Endothelial cell of umbilical vein (primary cell): ENCODE measurements around the gene SYTL3. TPM values are rescaled to one million over a fixed set of nuclear protein-coding genes. Genes with fewer than 3 reads are reported as not detected.

Experiments used
- BruUV-seq: library from RNA; stranded (reverse); fragments of 400-500 nt; replicated peaks from 2 replicates; lab custom pipeline; 2021; lab: Mats Ljungman, UMichigan
- CTCF ChIA-PET: fragments of 300-600, 350-600 bp; sonication (Branson Sonifier 250); formaldehyde crosslinking; loops from one replicate; lab custom pipeline; 2021; ENCODE audit warnings: antibody characterized with exemption, inconsistent platforms; lab: Charles Lee
- POLR2A ChIA-PET: fragments of 300-600, 350-600 bp; sonication (Branson Sonifier 250); formaldehyde crosslinking; loops from one replicate; lab custom pipeline; 2021; ENCODE audit warnings: antibody characterized with exemption, inconsistent platforms; lab: Charles Lee
- DNase-seq: peaks from one replicate; pipeline ENCODE4 v3.0.0-alpha.2; 2011; ENCODE audit warnings: low read depth, low spot score
- FAIRE-seq: peaks from 2 replicates; lab custom pipeline; 2011; peaks lifted over from hg19 to GRCh38; lab: Jason Lieb, UNC
- H2AFZ ChIP-seq: 2 replicates; pipeline ENCODE4 v1.6.0; 2012; ENCODE audit warnings: low read depth, low read length, control low read depth, inconsistent platforms
- H3K27ac ChIP-seq: 2 replicates; pipeline ENCODE4 v1.5.1; 2011; ENCODE audit warnings: low read depth, mild to moderate bottlenecking, control low read depth, low read length, moderate library complexity; ENCODE audit not compliant: insufficient read depth
- H3K27me3 ChIP-seq, 2 experiments: 2 replicates each; pipeline versions ENCODE4 v1.6.0 to v1.6.1; 2011; ENCODE audit warnings: low read length in 2 of 2, mixed read lengths in 1 of 2; ENCODE audit not compliant: control insufficient read depth in 2 of 2, insufficient read depth in 2 of 2
- H3K36me3 ChIP-seq, 2 experiments: 2 replicates in 1 of 2; 3 replicates in 1 of 2; pipeline ENCODE4 v1.5.1; 2011; ENCODE audit warnings: low read length in 2 of 2, mild to moderate bottlenecking in 1 of 2, moderate library complexity in 1 of 2; ENCODE audit not compliant: control insufficient read depth in 2 of 2, insufficient read depth in 2 of 2; ENCODE audit errors: extremely low read depth in 1 of 2
- H3K4me1 ChIP-seq: 3 replicates; pipeline ENCODE4 v1.5.1; 2011; ENCODE audit warnings: mild to moderate bottlenecking, low read length; ENCODE audit not compliant: control insufficient read depth, insufficient read depth; ENCODE audit errors: extremely low read depth
- H3K4me2 ChIP-seq: 2 replicates; pipeline ENCODE4 v1.6.1; 2011; ENCODE audit warnings: low read length, control low read depth, mixed read lengths; ENCODE audit not compliant: insufficient read depth
- H3K4me3 ChIP-seq, 3 experiments: fragments of 200-600 bp in 1 of 3; sonication (generic), shearing (Covaris generic) in 1 of 3; replicated peaks in 1 of 3; 2 replicates each; pipeline ENCODE4 v1.5.1; 2011 to 2016; ENCODE audit warnings: control low read depth in 3 of 3, low read length in 3 of 3, mild to moderate bottlenecking in 2 of 3, inconsistent platforms in 1 of 3, low read depth in 1 of 3, moderate library complexity in 1 of 3; ENCODE audit not compliant: insufficient read depth in 1 of 3
- H3K79me2 ChIP-seq: 2 replicates; pipeline ENCODE4 v1.6.0; 2012; ENCODE audit warnings: low read length, inconsistent platforms; ENCODE audit not compliant: control insufficient read depth, insufficient read depth
- H3K9ac ChIP-seq: replicated peaks from 2 replicates; pipeline ENCODE3; 2011; ENCODE audit warnings: low read length, control low read depth; ENCODE audit not compliant: insufficient read depth; ENCODE audit errors: extremely low read depth
- H3K9me1 ChIP-seq: replicated peaks from 3 replicates; pipeline ENCODE4 v1.6.0; 2011; ENCODE audit warnings: mild to moderate bottlenecking, low read length; ENCODE audit not compliant: control insufficient read depth, insufficient read depth; ENCODE audit errors: extremely low read depth
- H3K9me3 ChIP-seq: replicated peaks from 2 replicates; pipeline ENCODE4 v1.5.1; 2012; ENCODE audit warnings: low read length, inconsistent platforms; ENCODE audit not compliant: control insufficient read depth, insufficient read depth
- H4K20me1 ChIP-seq: replicated peaks from 2 replicates; pipeline ENCODE3; 2011; ENCODE audit warnings: mild to moderate bottlenecking, low read length; ENCODE audit not compliant: control insufficient read depth, insufficient read depth; ENCODE audit errors: extremely low read depth
- CTCF ChIP-seq, 2 donors: IDR thresholded peaks; 1 replicate in 1 of 2; 2 replicates in 1 of 2; pipeline ENCODE4 v1.5.1; 2011; ENCODE audit warnings: low read length in 2 of 2, mild to moderate bottlenecking in 2 of 2, moderate library complexity in 2 of 2, control low read depth in 1 of 2, inconsistent platforms in 1 of 2, low read depth in 1 of 2; ENCODE audit not compliant: insufficient read depth in 1 of 2; ENCODE audit errors: extremely low read depth in 1 of 2
- EZH2 ChIP-seq: IDR thresholded peaks from 2 replicates; pipeline ENCODE4 v1.6.1; 2012; ENCODE audit warnings: borderline replicate concordance, low read depth, mild to moderate bottlenecking, moderate library complexity, low read length, inconsistent platforms; ENCODE audit not compliant: severe bottlenecking
- FOS ChIP-seq: IDR thresholded peaks from 2 replicates; pipeline ENCODE4 v1.6.1; 2011; ENCODE audit warnings: mild to moderate bottlenecking, low read length, moderate library complexity, borderline replicate concordance; ENCODE audit not compliant: insufficient read depth
- GATA2 ChIP-seq: IDR thresholded peaks from 2 replicates; pipeline ENCODE4 v1.7.0; 2011; ENCODE audit warnings: low read depth, mild to moderate bottlenecking, moderate library complexity, mixed read lengths, low read length; ENCODE audit not compliant: insufficient read length, insufficient read depth
- JUN ChIP-seq: IDR thresholded peaks from 2 replicates; pipeline ENCODE4 v1.6.1; 2011; ENCODE audit warnings: borderline replicate concordance, low read depth; ENCODE audit not compliant: insufficient read length, insufficient read depth
- MAX ChIP-seq: IDR thresholded peaks from 2 replicates; pipeline ENCODE4 v1.6.1; 2011; ENCODE audit not compliant: insufficient read depth, insufficient read length
- MYC ChIP-seq: IDR thresholded peaks from one replicate; pipeline ENCODE4 v1.6.1; 2011; ENCODE audit warnings: mild to moderate bottlenecking, low read depth, low read length
- POLR2A ChIP-seq: IDR thresholded peaks from 2 replicates; pipeline ENCODE4 v1.6.1; 2012; ENCODE audit warnings: low read depth, mild to moderate bottlenecking, control low read depth, low read length
- POLR2AphosphoS5 ChIP-seq: IDR thresholded peaks from 2 replicates; pipeline ENCODE4 v1.6.1; 2012; ENCODE audit warnings: low read depth, mild to moderate bottlenecking, control low read depth, low read length, moderate library complexity; ENCODE audit not compliant: insufficient read depth
- dilution Hi-C: fragments of 300-500 bp; cut with MboI; formaldehyde crosslinking; loops from one replicate; pipeline ENCODE4 v1.15.0; 2019; ENCODE audit warnings: low sequenced_read_pairs; ENCODE audit not compliant: extremely low pct_ligation_motif_present
- intact Hi-C: fragments of 100-400 bp; cut with micrococcal nuclease; formaldehyde crosslinking; loops from one replicate; pipeline ENCODE4 v1.10.0; 2022
- polyA plus RNA-seq, 4 experiments: library from polyadenylated mRNA; depleted of rRNA in 3 of 4; stranded (reverse) in 3 of 4; unstranded in 1 of 4; fragments of >200 nt; gene quantifications; 2 replicates each; pipeline versions ENCODE4 v1.2.1 to v1.2.3, GENCODE V29; 2011 to 2012; ENCODE audit warnings: missing spikeins in 1 of 4
- total RNA-seq: library from RNA; stranded (reverse); gene quantifications from 2 replicates; pipeline ENCODE4 v1.2.3, GENCODE V29; 2021

The SYTL3 gene
- total and polyA plus RNA-seq, 2 donors (not counting 3 experiments of a cell fraction or from before 2014, with no cell fraction given) = 0.59 to 0.77 TPM

GRCh38 chr6:158709809-158710208, 60.0 kb downstream of the SYTL3 start:
- dilution Hi-C loops (no loop called here), intact Hi-C loops (loop anchor here (10.0 kb wide), 1 partner anchor 75 kb away; no protein-coding TSS in a partner anchor)
- CTCF ChIA-PET = interaction anchor here (3.9 kb wide), 1 partner anchor 9 kb away, joined by 51 read pairs; no protein-coding TSS in a partner anchor
- DNase-seq (no peak), FAIRE-seq (no peak)
- Histone ChIP-seq H3K9me1 (no peaks in the 10 kb centered on the region), H3K9me3 (no peaks in the 10 kb centered on the region), H3K36me3 (no peaks in the 10 kb centered on the region), H3K4me3 (no peak overlapping the region), H4K20me1 (no peaks in the 10 kb centered on the region), H3K27ac (no peak overlapping the region), H3K9ac (no peak overlapping the region), H3K79me2 (no peaks in the 10 kb centered on the region), H3K27me3 (no peaks in the 10 kb centered on the region), H3K4me1 (peaks cover 19% of the 10 kb centered on the region), H2AFZ (no peak overlapping the region), H3K4me2 (no peak overlapping the region)
- no TSS peak for BruUV-seq
- TF ChIP-seq JUN (no peak), EZH2 (no peak), POLR2A (no peak), FOS (no peak), POLR2AphosphoS5 (no peak), CTCF (IDR thresholded peaks at IDR 0.05; ENCODE audit: extremely low read depth in 1 of 2, insufficient read depth in 1 of 2, low read depth in 1 of 2, low read length in 2 of 2) (no peak), MAX (no peak), GATA2 (no peak), MYC (no peak)
- POLR2A ChIA-PET = no interaction called here
